ENCODE data around the gene PDHX.
"Not testable (repeated sequence)": the region's sequence is repeated elsewhere in the genome, so short reads cannot be mapped to it uniquely, and the experiment has no call there.

The PDHX gene

DNA sequence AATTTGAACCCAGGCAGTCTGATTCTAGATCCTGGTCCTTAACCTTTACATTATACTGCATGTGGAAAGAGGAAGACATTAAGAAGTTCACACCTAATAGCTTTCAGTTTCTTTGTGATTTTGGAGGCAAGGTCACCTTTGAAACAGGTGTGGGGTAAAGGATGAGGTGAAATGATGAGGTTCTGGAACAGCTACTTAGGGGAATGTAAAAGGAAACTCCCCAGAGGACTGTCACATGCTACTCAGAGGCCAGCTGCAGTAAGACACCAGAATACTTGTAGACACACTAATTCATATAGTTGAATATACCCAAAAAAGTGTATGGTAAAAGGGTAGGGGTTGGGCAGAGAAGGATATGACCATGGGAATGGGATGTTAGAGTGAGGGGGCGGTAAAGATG, 5.6 kb upstream of the PDHX start:
- no peak for DNase-seq (ENCODE audit: low read depth, low spot score)

DNA sequence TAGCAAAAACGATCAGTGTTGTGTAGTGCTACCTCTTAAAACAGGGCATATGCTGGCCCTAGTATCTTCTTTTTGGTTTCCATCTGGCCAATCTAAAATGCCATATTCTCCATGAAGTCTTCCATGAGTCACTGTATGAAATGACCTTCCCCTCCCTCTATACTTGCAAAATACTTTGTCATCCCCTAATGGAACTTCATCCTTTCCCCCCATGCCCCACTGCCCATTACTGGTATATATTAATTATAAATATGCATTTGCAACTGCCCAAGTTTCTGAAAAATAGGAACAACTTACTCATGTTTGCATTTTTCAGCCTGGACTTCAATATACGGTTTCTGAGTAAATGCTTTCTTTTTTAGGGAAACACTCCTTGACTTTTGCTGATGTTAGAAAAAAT, 4.7 kb upstream of the PDHX start:
- DNase-seq (ENCODE audit: low read depth, low spot score), result no peak

DNA sequence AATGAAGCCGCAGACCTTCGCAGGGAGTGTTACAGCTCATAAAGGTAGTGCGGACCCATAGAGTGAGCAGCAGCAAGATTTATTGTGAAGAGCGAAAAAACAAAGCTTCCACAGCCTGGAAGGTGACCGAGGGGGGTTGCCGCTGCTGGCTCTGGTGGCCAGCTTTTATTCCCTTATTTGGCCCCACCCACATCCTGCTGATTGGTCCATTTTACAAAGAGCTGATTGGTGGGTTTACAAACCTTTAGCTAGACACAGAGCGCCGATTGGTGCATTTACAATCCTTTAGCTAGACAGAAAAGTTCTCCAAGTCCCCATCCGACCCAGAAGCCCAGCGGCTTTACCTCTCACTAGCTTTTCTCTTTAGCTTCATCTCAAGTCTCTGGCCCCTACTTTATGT, 2.9 kb upstream of the PDHX start:
- DNase-seq (ENCODE audit: low read depth, low spot score), result not testable (repeated sequence)

GRCh38 chr11:34915136-34916014, 1.0 kb upstream of the PDHX start:
- DNase-seq (ENCODE audit: low read depth, low spot score), result no peak

GRCh38 chr11:34916843-34917770, 689 bp downstream of the PDHX start:
- no peak for DNase-seq (ENCODE audit: low read depth, low spot score)

GRCh38 chr11:34921156-34921555, 4.7 kb downstream of the PDHX start:
- DNase-seq (ENCODE audit: low read depth, low spot score), result no peak

DNA sequence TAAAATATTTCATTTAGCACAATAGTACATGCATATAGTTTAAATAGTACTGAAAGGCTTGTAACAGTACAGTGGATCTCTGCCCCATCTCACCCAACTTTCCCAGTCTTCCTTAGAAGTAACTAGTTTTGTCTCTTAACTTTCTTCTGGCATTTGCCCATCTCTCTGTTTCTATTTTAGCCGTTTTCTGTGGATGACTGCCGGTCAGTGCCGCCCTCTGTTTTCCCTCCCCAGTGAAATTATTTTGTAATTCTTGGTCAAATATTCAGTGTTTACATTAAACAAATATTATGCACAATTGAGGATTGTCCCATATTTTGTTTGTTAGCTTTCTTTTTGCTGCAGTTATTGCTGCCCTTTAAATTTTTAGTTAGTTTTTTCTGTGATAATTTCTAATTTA, 8.3 kb downstream of the PDHX start:
- no peak for DNase-seq (ENCODE audit: low read depth, low spot score)

DNA sequence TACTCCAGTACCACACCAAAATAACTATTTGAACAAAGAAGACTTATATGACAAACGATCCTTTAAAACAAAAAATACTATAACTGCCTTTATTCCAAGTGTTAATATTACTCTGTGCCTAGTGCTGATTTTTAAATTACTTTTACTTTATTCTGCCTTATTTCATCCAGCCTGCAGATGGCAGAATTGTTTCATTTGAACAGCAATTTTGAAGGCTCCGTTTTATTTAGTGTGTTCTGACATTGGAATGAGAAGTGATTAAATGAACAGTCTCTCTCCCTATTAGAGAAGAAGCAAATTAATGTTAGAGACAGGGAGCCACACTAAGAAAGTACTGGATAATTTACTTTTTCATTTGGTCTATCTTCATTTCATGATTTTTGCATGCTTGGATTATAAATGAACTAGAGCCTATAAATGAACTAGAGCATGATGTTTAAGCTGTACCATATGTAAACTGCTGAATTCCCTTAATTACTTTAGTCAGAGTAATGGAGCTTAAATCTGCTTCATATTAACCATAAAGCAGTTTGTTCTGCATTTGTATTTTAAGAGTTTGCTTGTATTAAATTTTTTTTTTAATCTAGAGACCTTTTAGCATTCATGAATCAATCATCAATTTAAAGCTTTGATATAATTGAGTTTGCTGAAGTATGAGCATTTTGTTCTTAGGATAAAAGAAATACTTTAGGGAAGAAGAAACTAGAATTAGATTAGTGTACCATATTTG, 9.8 kb downstream of the PDHX start:
- peak; percentile 18 for DNase-seq (ENCODE audit: low read depth, low spot score)

- DNase-seq (ENCODE audit: low read depth, low spot score), result no peak
Measured at GRCh38 chr11:34926831-34927132, 10.4 kb downstream of the PDHX start.

DNA sequence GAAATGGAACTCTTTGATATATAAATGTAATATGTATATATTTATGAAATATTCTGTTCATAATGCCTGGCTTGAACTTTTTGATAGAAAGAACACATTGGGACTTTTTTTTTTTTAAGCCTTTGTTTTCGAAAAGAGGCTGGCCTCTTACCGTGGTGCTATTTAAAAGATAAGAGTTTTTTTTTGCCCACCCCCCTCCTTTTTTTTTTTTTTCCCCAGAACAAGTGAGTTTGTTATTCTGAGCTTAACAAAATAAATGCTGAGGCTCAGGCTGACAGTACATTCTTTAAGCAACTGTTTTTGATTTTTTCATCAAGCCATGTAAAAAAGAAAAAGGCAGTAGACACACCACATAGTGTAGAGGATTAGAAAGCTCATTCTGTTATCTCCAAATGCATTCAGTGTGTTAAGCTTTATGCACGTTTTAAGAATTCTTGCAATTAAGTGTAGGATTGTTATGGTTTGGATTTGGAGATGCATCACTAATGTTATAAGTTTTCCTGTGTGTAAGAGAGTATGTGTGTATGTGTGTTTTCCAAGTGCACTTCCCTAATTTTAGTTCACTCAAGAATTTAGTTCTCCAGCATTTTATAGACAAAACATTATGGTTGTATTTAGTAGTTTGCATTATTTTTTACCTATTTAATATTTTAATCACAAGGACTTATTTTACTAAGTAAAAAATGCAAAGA, 12.0 kb downstream of the PDHX start:
- no peak for DNase-seq (ENCODE audit: low read depth, low spot score)

DNA sequence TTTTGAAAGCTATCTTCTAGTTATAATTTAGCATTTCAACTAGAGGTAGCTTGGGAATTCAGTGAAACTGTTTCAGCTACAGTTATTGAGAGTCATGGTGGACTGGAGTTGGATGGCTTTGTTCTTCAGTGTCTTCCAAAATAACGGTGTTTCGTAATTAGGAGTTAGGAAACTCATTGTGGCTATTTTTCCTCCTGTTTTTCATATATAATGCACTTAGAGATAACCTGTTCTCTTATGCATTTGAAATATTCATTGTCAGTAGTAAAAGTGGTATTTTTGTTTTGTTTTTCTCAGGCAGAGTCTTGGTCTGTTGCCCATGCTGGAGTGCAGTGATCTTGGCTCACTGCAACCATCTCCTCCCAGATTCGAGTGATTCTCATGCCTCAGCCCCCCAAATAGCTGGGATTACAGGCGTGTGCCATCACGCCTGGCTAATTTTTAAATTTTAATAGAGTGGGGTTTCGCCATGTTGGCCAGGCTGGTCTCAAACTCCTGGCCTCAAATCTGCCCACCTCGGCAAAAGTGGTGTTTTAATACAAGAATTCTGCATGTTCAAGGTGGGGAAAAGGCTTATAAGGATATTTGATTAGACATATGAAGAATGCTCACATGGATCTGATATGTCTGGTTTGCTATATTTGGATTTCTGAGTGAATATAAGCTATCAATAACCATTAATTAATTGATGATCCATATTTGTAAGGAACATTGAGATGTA, 12.7 kb downstream of the PDHX start:
- DNase-seq (ENCODE audit: low read depth, low spot score), result no peak

DNA sequence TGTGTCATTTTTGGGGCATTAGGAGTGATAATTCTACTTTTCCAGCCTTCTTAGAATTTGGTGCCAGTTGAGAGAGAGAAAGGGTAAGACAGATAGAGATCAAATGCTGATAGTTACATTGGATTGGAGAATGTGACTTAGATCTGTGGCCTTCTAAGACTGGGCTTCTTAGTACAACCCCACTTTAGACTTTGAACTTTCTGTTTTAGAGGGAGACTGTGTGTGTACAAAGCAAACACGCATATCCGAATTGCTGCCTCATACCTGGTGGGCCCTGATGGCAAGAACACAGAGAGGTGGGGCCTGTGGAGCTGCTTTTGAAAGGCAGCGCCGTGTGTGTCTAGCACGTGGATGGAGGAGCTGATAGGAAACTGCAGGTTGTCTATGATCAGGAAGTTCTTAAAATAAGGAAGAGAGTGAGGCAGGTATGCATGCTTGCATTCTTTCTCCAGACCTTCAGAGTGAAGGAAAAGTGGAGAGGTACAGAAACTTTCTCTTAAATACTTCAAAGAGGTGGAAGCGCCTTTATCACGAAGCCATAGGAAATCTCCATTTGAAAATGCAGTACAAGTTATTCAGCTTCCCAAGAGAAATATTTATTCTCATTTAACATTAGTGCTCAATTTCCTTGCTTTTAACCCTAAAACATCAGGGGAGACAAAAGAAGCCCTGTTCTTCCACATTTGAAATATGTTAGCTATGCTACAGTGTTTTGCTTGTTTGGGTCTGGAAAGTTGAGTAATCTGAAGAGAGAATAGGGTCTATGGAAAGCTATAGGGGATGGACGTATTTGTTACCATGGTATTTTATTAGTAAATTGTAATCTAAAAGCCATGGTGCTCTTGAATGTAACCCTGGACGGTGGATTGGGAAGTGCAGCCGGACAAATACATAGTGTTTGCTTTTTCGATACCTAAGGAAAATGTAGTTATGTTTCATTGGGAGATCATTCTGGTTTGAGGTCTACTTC, 13.7 kb downstream of the PDHX start:
- no peak for DNase-seq (ENCODE audit: low read depth, low spot score)

GRCh38 chr11:34936945-34937629, 20.7 kb downstream of the PDHX start:
- no peak for DNase-seq (ENCODE audit: low read depth, low spot score)

DNA sequence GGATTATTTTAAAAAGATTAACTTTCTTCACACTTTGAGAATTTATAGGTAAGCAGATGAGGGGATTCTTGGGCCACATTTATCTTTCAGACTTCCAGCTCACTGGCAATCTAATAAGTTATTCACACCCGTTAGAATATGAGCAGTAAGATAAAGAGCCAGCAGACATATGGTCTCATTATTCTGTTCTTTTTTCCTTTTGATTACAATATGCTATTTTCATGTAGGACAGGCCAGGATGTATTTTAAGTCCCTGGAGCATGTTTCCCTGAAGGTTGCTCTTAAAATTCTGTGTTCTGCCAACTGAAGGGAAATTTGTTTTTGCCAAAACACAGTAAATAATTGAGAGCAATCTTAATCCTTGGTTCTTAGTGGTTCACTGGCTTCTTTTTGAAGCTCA, 22.2 kb downstream of the PDHX start:
- no peak for DNase-seq (ENCODE audit: low read depth, low spot score)

DNA sequence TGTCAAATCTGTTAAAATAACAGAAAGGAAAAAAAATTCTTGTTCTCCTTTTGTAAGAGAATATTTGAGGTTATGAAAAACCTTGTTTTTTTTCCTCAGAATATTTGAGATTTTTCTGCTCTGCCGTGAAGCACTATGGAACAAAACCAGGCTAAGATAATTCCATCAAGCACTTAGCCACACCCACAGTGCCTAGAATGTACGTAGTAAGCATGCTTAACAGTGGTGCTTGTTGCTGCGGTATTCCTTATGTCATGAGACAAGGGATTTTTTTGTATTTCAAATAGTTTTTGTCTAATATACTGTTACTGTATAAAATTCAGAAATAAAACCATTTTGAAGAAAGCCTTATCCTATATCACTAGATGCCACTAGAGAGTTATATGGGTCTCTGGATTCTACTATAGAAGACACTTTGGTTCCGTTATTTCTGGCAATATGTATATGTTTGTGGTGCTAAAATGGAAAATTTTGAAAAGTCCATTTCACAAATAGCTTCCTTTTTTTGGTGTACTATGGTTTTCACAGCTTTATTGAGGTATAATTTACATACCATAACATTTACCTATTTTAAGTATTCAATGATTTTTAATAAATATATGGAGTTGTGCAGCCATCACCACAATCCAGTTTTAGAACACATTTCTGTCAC, 23.7 kb downstream of the PDHX start:
- DNase-seq (ENCODE audit: low read depth, low spot score), result no peak

DNA sequence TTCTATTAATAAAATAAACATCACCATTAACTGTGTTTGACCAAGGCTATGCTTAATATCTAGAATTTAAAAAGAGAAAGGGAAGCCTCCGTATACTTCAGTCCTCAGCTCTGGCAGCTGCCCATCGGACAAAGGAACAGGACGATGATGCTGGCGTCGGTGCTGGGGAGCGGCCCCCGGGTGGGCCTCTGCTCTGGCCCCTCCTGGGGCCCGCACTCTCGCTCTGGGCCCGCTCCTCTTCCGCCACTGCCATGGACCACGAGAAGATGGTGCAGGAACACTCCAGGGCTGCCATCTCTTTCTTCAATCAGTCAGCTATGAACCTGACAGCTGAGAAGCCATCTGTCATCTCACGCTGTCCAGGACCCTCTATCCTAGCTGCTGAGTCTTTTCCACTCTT, 25.3 kb downstream of the PDHX start:
- no peak for DNase-seq (ENCODE audit: low read depth, low spot score)

GRCh38 chr11:34944692-34945091, 28.3 kb downstream of the PDHX start:
- DNase-seq (ENCODE audit: low read depth, low spot score), result no peak

DNA sequence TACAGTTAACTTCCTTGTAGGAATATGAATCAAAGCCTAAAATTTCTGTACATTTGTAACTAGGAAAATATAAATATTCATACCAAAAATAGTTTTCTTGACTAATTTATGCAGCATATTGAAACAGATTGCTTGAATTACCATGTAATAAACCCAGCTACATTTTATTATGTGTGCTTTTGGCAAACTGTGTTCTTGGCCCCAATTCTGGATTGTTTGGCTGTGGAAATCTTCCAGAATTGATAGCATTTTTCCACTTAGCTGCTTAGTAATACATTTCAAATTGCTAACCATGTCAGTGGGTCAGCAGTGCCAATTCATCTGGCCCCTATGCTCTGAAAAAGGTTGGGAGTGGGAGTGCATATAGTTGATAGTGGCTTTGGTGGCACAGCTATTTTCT, 32.3 kb downstream of the PDHX start:
- DNase-seq (ENCODE audit: low read depth, low spot score), result no peak

DNA sequence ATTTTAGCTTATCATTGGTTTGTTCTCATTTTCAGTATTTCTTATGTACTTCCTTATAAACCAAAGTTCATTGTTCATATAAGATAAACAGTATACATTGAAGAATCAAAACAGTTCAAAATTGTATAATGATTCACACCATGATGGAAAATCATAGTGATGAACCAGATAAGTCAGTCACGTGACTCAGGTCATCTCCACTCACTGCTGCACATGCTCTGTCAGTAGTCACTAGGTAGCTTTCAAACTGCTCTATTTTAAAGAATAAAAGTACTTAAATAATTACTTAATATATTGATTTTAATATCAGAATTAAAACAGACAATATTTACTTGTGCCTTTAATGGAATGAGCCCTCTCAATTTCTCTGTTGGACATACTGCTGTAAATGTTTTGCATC, 37.5 kb downstream of the PDHX start:
- DNase-seq (ENCODE audit: low read depth, low spot score), result no peak

Data from activated CD4-positive, CD25-positive, alpha-beta regulatory T cell treated with anti-CD3 and anti-CD28 coated beads, Interleukin-2, amount 50 U/mL, for 16 hours (primary cell).